Fibroblast of lung (primary cell): Measurements from ENCODE around the gene WDFY3.

Experiments used
- CTCF ChIP-seq, 2 donors: IDR thresholded peaks in 1 of 2; conservative IDR thresholded peaks in 1 of 2; 1 replicate in 1 of 2; 2 replicates in 1 of 2; pipeline ENCODE4 v1.5.1; 2011 to 2012; ENCODE audit warnings: low read length in 2 of 2, control low read depth in 1 of 2, inconsistent platforms in 1 of 2, low read depth in 1 of 2, mild to moderate bottlenecking in 1 of 2
- EZH2 ChIP-seq: IDR thresholded peaks from 2 replicates; pipeline ENCODE4 v1.5.1; 2012; ENCODE audit warnings: low read length, control low read depth, mild to moderate bottlenecking; ENCODE audit errors: missing control alignments

- TF ChIP-seq CTCF (conservative IDR thresholded peaks at IDR 0.05 in 1 of 2, IDR thresholded peaks at IDR 0.05 in 1 of 2; ENCODE audit: low read depth in 1 of 2, low read length in 2 of 2) (no peak), EZH2 (no peak)
Measured at GRCh38 chr4:84899616-84900015, 66.9 kb downstream of the WDFY3 start.
